WTC11 (cell line): Measurements from ENCODE around the gene LPCAT1. TPM values are rescaled to one million over a fixed set of nuclear protein-coding genes. Genes with fewer than 3 reads are reported as not detected.

Source experiments
- ATAC-seq: fragments of 200-7000 bp; cut with Tn5 transposase; 2 replicates; pipeline ENCODE4 v1.10.0; 2021; ENCODE audit warnings: mild to moderate bottlenecking, moderate library complexity
- CTCF ChIA-PET: fragments of 300-600 bp; sonication (Branson Sonifier 250); formaldehyde crosslinking; loops from one replicate; lab custom pipeline; 2021; ENCODE audit warnings: antibody characterized with exemption; lab: Charles Lee
- POLR2A ChIA-PET: fragments of 350-600 bp; sonication (Branson Sonifier 250); formaldehyde crosslinking; loops from one replicate; lab custom pipeline; 2021; ENCODE audit warnings: antibody characterized with exemption; lab: Charles Lee
- DNase-seq: peaks from one replicate; pipeline ENCODE4 v3.0.0; 2021; ENCODE audit warnings: low spot score
- H3K27ac Mint-ChIP-seq: 2 replicates; pipeline ENCODE4 v1.8.0; 2021; ENCODE audit warnings: mixed read lengths
- H3K27me3 Mint-ChIP-seq: 2 replicates; pipeline ENCODE4 v1.8.0; 2021; ENCODE audit warnings: low read depth, mild to moderate bottlenecking, moderate library complexity, mixed read lengths
- H3K36me3 Mint-ChIP-seq: 2 replicates; pipeline ENCODE4 v1.8.0; 2021; ENCODE audit warnings: mixed read lengths
- H3K4me1 Mint-ChIP-seq: 2 replicates; pipeline ENCODE4 v1.8.0; 2022; ENCODE audit warnings: mixed read lengths
- H3K4me3 Mint-ChIP-seq: 2 replicates; pipeline ENCODE4 v1.8.0; 2021; ENCODE audit warnings: mild to moderate bottlenecking, moderate library complexity, mixed read lengths
- H3K9me3 Mint-ChIP-seq: 2 replicates; pipeline ENCODE4 v1.8.0; 2021; ENCODE audit warnings: mixed read lengths
- AFF4 ChIP-seq: sonication (generic); formaldehyde crosslinking; IDR thresholded peaks from 2 replicates; pipeline ENCODE4 v1.8.1; 2023; ENCODE audit warnings: mild to moderate bottlenecking, missing genetic modification reagents, borderline replicate concordance
- ATF6 ChIP-seq: sonication (generic); formaldehyde crosslinking; IDR thresholded peaks from 2 replicates; pipeline ENCODE4 v1.8.1; 2023; ENCODE audit warnings: mild to moderate bottlenecking, missing genetic modification reagents
- CDX4 ChIP-seq: fragments of 250-450 bp; sonication (Bioruptor Pico); IDR thresholded peaks from 2 replicates; pipeline ENCODE4 v1.9.0; 2021; ENCODE audit warnings: moderate library complexity, mild to moderate bottlenecking, inconsistent platforms, borderline replicate concordance
- CREM ChIP-seq: sonication (generic); formaldehyde crosslinking; IDR thresholded peaks from 2 replicates; pipeline ENCODE4 v1.8.1; 2022; ENCODE audit warnings: mild to moderate bottlenecking, missing genetic modification reagents, moderate library complexity
- FOXP1 ChIP-seq: sonication (generic); formaldehyde crosslinking; IDR thresholded peaks from 2 replicates; pipeline ENCODE4 v1.8.0; 2022; ENCODE audit warnings: missing genetic modification reagents, mild to moderate bottlenecking, moderate library complexity, borderline replicate concordance
- JAZF1 ChIP-seq: fragments of 250-450 bp; sonication (Bioruptor Pico); IDR thresholded peaks from 2 replicates; pipeline ENCODE4 v1.9.0; 2021; ENCODE audit warnings: moderate library complexity, mild to moderate bottlenecking, inconsistent platforms
- NFE2L1 ChIP-seq: sonication (generic); formaldehyde crosslinking; IDR thresholded peaks from 2 replicates; pipeline ENCODE4 v1.8.1; 2023; ENCODE audit warnings: missing genetic modification reagents
- ZNF281 ChIP-seq: sonication (generic); formaldehyde crosslinking; IDR thresholded peaks from 2 replicates; pipeline ENCODE4 v1.8.0; 2023; ENCODE audit warnings: mild to moderate bottlenecking, missing genetic modification reagents
- ZNF425 ChIP-seq: fragments of 250-450 bp; sonication (Bioruptor Pico); conservative IDR thresholded peaks from 2 replicates; pipeline ENCODE4 v1.9.0; 2021; ENCODE audit warnings: mild to moderate bottlenecking
- ZNF512 ChIP-seq: sonication (generic); formaldehyde crosslinking; IDR thresholded peaks from 2 replicates; pipeline ENCODE4 v1.8.1; 2022; ENCODE audit warnings: missing genetic modification reagents, borderline replicate concordance
- ZNF532 ChIP-seq: fragments of 250-450 bp; sonication (Bioruptor Pico); IDR thresholded peaks from 2 replicates; pipeline ENCODE4 v1.9.0; 2021; ENCODE audit warnings: mild to moderate bottlenecking, borderline replicate concordance
- total RNA-seq: library from RNA; stranded (reverse); gene quantifications from 3 replicates; pipeline ENCODE4 v1.2.3, GENCODE V29; 2021

LPCAT1 gene
- total RNA-seq, 1 experiment from 2014 or later: 206 TPM

- ChIA-PET CTCF (interaction anchor here (1.1 kb wide), 1 partner anchor 101 kb away, joined by 3 read pairs; no protein-coding TSS in a partner anchor), POLR2A (no interaction called here)
- no peaks in the 10 kb centered on the region for H3K36me3 Mint-ChIP-seq
- H3K27me3 Mint-ChIP-seq: no peaks in the 10 kb centered on the region
- H3K27ac Mint-ChIP-seq: no peak overlapping the region
- ATAC-seq (no peak), DNase-seq (no peak)
- no peak for TF ChIP-seq AFF4 (CRISPR knock-in tag)
- no peak for TF ChIP-seq FOXP1 (CRISPR knock-in tag)
- TF ChIP-seq ZNF512 (CRISPR knock-in tag): no peak
- no peak for TF ChIP-seq ZNF281 (CRISPR knock-in tag)
- TF ChIP-seq CREM (CRISPR knock-in tag): no peak
- TF ChIP-seq ZNF425 (CRISPR knock-in tag): no peak
- no peak for TF ChIP-seq ATF6 (CRISPR knock-in tag)
- TF ChIP-seq CDX4 (CRISPR knock-in tag): no peak
- TF ChIP-seq JAZF1: no peak
- TF ChIP-seq ZNF532 (CRISPR knock-in tag): no peak
- no peak for TF ChIP-seq NFE2L1
- no peak overlapping the region for H3K4me3 Mint-ChIP-seq
- peaks cover 7% of the 10 kb centered on the region; the same call in 1 of the 2 replicates for H3K9me3 Mint-ChIP-seq
- no peaks in the 10 kb centered on the region for H3K4me1 Mint-ChIP-seq
Observed at GRCh38 chr5:1542781-1543180, 19.0 kb upstream of the LPCAT1 start.
